ENCODE data around the gene LRRC74A.

DNA sequence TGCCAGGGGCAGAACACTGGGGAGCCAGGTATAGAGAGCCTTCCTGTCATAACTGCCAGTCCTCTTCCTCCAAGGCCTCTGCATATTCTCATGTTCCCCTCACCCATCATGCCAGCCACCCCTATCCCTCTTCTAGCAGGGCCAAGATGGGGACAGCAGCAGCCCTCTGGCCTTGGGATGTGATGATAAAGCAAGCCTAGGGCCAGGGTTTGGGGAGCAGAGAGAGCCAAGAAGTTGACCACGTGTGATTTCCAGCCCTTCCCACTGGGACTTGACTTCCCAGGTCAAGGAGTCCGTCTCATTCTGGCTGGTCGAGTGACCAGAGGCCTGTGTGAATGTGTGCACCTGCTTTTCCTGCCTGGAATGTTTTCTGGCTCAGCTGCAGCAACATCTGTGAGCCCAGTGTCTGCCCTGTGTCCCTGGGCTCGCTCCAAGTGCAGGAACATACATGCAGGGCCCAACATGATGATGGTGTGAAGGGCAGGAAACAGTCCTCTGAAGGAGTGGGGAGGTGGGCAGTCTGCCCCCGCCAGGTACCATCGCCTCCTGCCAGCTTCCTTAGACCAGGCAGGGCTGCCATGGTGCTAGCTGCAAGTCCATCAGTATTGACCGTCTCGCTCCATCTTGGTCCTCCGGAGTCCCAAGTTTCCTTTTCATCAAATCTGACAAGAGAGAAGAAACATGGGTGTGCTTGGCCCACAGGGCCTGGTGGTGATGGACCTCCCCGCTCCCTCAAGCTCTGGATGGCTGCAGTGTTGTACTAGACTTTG, 43.9 kb upstream of the LRRC74A start:
- TF ChIP-seq, protein P1, sequence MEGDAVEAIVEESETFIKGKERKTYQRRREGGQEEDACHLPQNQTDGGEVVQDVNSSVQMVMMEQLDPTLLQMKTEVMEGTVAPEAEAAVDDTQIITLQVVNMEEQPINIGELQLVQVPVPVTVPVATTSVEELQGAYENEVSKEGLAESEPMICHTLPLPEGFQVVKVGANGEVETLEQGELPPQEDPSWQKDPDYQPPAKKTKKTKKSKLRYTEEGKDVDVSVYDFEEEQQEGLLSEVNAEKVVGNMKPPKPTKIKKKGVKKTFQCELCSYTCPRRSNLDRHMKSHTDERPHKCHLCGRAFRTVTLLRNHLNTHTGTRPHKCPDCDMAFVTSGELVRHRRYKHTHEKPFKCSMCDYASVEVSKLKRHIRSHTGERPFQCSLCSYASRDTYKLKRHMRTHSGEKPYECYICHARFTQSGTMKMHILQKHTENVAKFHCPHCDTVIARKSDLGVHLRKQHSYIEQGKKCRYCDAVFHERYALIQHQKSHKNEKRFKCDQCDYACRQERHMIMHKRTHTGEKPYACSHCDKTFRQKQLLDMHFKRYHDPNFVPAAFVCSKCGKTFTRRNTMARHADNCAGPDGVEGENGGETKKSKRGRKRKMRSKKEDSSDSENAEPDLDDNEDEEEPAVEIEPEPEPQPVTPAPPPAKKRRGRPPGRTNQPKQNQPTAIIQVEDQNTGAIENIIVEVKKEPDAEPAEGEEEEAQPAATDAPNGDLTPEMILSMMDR (optimal IDR thresholded peaks at IDR 0.05 in 1 of 3, IDR thresholded peaks at IDR 0.05 in 1 of 3, conservative IDR thresholded peaks at IDR 0.05 in 1 of 3; ENCODE audit: extremely low read depth in 1 of 3, insufficient read depth in 2 of 3, low read length in 3 of 3), result no peak
- TF ChIP-seq EZH2 (IDR thresholded peaks at IDR 0.05; ENCODE audit: low read length), result no peak

Data from keratinocyte (primary cell).